Esophagus muscularis mucosa (tissue), 2 donors: ENCODE results near the gene OTX2.

ENCODE experiments used
- EP300 ChIP-seq: sonication (generic); formaldehyde crosslinking; IDR thresholded peaks from one replicate; pipeline ENCODE4 v1.6.1; 2017; ENCODE audit warnings: antibody characterized with exemption
- POLR2A ChIP-seq: fragments of 450-650 bp; IDR thresholded peaks from one replicate; pipeline ENCODE4 v1.6.1; 2017; ENCODE audit warnings: antibody characterized with exemption, moderate library complexity, mild to moderate bottlenecking, low read depth

GRCh38 chr14:56812364-56813141, 2.3 kb upstream of the OTX2 start:
- no peak for TF ChIP-seq POLR2A
- TF ChIP-seq EP300, result no peak
